Measurements from ENCODE around the gene GPR137B. TPM values are rescaled to one million over a fixed set of nuclear protein-coding genes. Genes with fewer than 3 reads are reported as not detected.

The GPR137B gene
- total and polyA plus RNA-seq, 2 of the 8 experiments (the other 6 are each of a cell fraction or from before 2014, with no cell fraction given), result 6.9 to 7.7 TPM

DNA sequence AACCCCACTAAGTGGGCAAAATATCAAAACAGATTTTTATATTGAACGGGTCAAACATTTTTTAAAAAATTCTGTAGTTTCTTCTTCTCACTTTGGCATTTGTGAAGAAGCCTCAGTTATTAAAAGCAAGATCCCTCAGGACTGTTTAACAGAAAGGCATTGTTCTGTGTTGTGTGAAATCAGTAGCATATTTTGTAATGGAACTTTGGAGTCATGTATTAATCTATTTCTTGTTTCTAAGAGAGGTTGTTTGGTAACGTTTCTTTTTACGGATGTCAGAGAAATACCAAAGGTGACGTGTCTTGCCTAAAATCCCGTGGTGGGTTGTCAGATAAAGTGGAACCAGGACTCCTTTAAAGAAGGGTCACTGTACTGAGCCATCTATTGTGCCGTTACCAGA lies 23.7 kb downstream of the GPR137B start:
- H3K27me3 ChIP-seq (replicated peaks in 1 of 4; ENCODE audit: control insufficient read depth in 3 of 4, extremely low read depth in 1 of 4, insufficient read depth in 3 of 4, low read length in 3 of 4), result no peaks in the 10 kb centered on the region
- CTCF ChIA-PET (ENCODE audit: partially characterized antibody), result interaction anchor here (1.5 kb wide), 1 partner anchor 29 kb away, joined by 3 read pairs; no protein-coding TSS in a partner anchor
- H3K79me2 ChIP-seq (ENCODE audit: control insufficient read depth in 1 of 2, insufficient read depth in 2 of 2, low read length in 2 of 2), result no peaks in the 10 kb centered on the region
- no peaks in the 10 kb centered on the region; the same call in 1 of the 2 replicates for H3K23me2 ChIP-seq (ENCODE audit: low read depth, low read length)
- TF ChIP-seq MAFK (IDR thresholded peaks at IDR 0.05; ENCODE audit: low read depth, low read length), result no peak
- no peak for TF ChIP-seq EGR1 (IDR thresholded peaks at IDR 0.05; ENCODE audit: borderline replicate concordance, low read depth, low read length)
- no peak for TF ChIP-seq FOSL1 (IDR thresholded peaks at IDR 0.05; ENCODE audit: insufficient read depth, low read depth, low read length)
- no peak for TF ChIP-seq SRF (IDR thresholded peaks at IDR 0.05; ENCODE audit: low read depth, low read length)
- TF ChIP-seq YY1 (IDR thresholded peaks at IDR 0.05; ENCODE audit: low read depth, low read length), result no peak
- no peak for TF ChIP-seq RBBP5 (IDR thresholded peaks at IDR 0.05; ENCODE audit: borderline replicate concordance, low read depth, low read length)
- no peak for TF ChIP-seq RAD21 (IDR thresholded peaks at IDR 0.05 in 1 of 2, conservative IDR thresholded peaks at IDR 0.05 in 1 of 2; ENCODE audit: low read depth in 2 of 2, low read length in 2 of 2)
- TF ChIP-seq RFX5 (IDR thresholded peaks at IDR 0.05; ENCODE audit: borderline replicate concordance, low read depth, low read length), result no peak
- TF ChIP-seq NANOG (IDR thresholded peaks at IDR 0.05; ENCODE audit: insufficient read depth, low read depth, low read length, poor library complexity, severe bottlenecking), result no peak
- no peak overlapping the region for H2AFZ ChIP-seq (ENCODE audit: low read length)
- no peak overlapping the region for H2BK20ac ChIP-seq (ENCODE audit: low read length)
- H3K27ac ChIP-seq (ENCODE audit: low read depth, low read length), result no peak overlapping the region
- H3K18ac ChIP-seq (ENCODE audit: extremely low read depth, low read length), result no peak overlapping the region
- 0 out of 2 replicates have a peak, but pooled peaks cover 3% of the 10 kb centered on the region for H3K79me1 ChIP-seq (ENCODE audit: low read depth, low read length)
- peaks cover 0 to 4% of the 10 kb centered on the region in 2 experiments for H4K20me1 ChIP-seq (replicated peaks in 1 of 2; ENCODE audit: control insufficient read depth in 1 of 2, insufficient read depth in 2 of 2, low read length in 2 of 2)
- no peaks in the 10 kb centered on the region for H3K4me1 ChIP-seq (replicated peaks in 1 of 4; ENCODE audit: control insufficient read depth in 3 of 4, insufficient read depth in 4 of 4, low read length in 3 of 4)
- peaks cover 13 to 14% of the 10 kb centered on the region in 2 experiments for H3K9me3 ChIP-seq (ENCODE audit: insufficient read depth in 2 of 2, low read depth in 1 of 2, low read length in 1 of 2)
- H2AK5ac ChIP-seq (ENCODE audit: low read depth, low read length), result no peak overlapping the region
- DNase-seq (ENCODE audit: low read depth in 1 of 2, low spot score in 2 of 2) (no peak), FAIRE-seq (no peak)
- H2BK15ac ChIP-seq (ENCODE audit: low read length), result no peak overlapping the region
- H2BK5ac ChIP-seq (ENCODE audit: low read depth, low read length), result no peak overlapping the region
- no peaks in the 10 kb centered on the region; a peak in 1 of 8 replicates for H3K36me3 ChIP-seq (ENCODE audit: control insufficient read depth in 2 of 4, insufficient read depth in 4 of 4, low read length in 3 of 4)
- POLR2A ChIA-PET (ENCODE audit: partially characterized antibody), result no interaction called here
- 88% methylated on average over 6 of the region's 6 CpGs; no CpG with 5 or more reads in 1 of the 2 experiments for WGBS, 2 experiments (ENCODE audit: extremely low coverage in 1 of 2, insufficient coverage in 1 of 2, insufficient read length in 1 of 2, insufficient replicate concordance in 2 of 2, low coverage in 1 of 2, low lambda C conversion rate in 2 of 2, missing lambda C conversion rate in 1 of 2)
- H4K91ac ChIP-seq (replicated peaks; ENCODE audit: insufficient read length, low read length), result no peak overlapping the region
- no peak overlapping the region for H2BK120ac ChIP-seq (replicated peaks; ENCODE audit: low read depth, low read length)
- no peak overlapping the region for H3K56ac ChIP-seq (replicated peaks; ENCODE audit: insufficient read length, low read depth, low read length)
- H3K4me2 ChIP-seq (ENCODE audit: insufficient read depth in 1 of 2, low read depth in 2 of 2, low read length in 2 of 2), result no peak overlapping the region
- no peak overlapping the region for H3K14ac ChIP-seq (ENCODE audit: insufficient read length)
- no peak overlapping the region for H3K4me3 ChIP-seq (ENCODE audit: extremely low read depth in 1 of 4, insufficient read depth in 2 of 4, low read depth in 3 of 4, low read length in 4 of 4)
- no peak overlapping the region for H3K4ac ChIP-seq (replicated peaks; ENCODE audit: insufficient read length, low read depth, low read length)
- no peak overlapping the region for H2BK12ac ChIP-seq (ENCODE audit: low read depth, low read length)
- no peak overlapping the region for H4K5ac ChIP-seq (ENCODE audit: insufficient read length, low read depth, low read length)
- H4K8ac ChIP-seq (ENCODE audit: extremely low read depth, insufficient read depth, low read length), result no peak overlapping the region
- H3K9ac ChIP-seq (replicated peaks in 1 of 4; ENCODE audit: extremely low read depth in 1 of 4, low read depth in 3 of 4, low read length in 3 of 4), result no peak overlapping the region
- H3K23ac ChIP-seq (ENCODE audit: insufficient read length), result no peak overlapping the region
